ENCODE measurements around the gene CCDC184. TPM values are rescaled to one million over a fixed set of nuclear protein-coding genes. Genes with fewer than 3 reads are reported as not detected.

Gene CCDC184
- total and polyA plus RNA-seq, 4 donors: 0.07 to 0.13 (median 0.08) TPM; not detected in 1

DNA sequence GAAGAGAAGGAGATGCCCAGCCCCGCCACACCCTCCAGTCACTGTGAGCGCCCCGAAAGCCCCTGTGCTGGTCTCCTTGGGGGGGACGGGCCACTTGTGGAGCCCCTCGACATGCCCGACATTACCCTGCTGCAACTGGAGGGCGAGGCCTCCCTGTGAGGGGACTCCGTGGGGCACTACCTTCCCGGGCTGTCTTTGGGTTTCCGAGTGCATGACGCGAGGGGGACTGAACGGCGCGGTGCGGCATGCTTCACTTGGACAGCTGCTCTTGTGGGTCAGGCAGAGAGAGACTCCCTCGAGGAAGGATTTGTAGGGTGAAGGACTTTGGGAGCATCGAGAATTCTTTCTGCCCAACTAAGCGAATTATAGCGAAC is 1.1 kb downstream of the CCDC184 start:
- Histone ChIP-seq H3K9me3 (ENCODE audit: control insufficient read depth in 4 of 4, low read length in 3 of 4) (no peaks in the 10 kb centered on the region), H3K27me3 (ENCODE audit: control insufficient read depth in 4 of 4, insufficient read depth in 4 of 4, low read length in 3 of 4) (peaks cover 3 to 12% (median 5%) of the 10 kb centered on the region in 4 donors), H3K4me1 (ENCODE audit: control insufficient read depth in 4 of 4, insufficient read depth in 4 of 4, low read length in 3 of 4) (peaks cover 3 to 17% (median 8%) of the 10 kb centered on the region in 4 donors), H3K9ac (ENCODE audit: low read depth in 1 of 2, low read length in 2 of 2) (no peak overlapping the region), H3K27ac (ENCODE audit: low read depth in 1 of 2, low read length in 2 of 2) (no peak overlapping the region), H3K36me3 (ENCODE audit: control insufficient read depth in 4 of 4, insufficient read depth in 3 of 4, low read depth in 1 of 4, low read length in 3 of 4) (no peaks in the 10 kb centered on the region), H3K4me3 (ENCODE audit: low read depth in 1 of 3, low read length in 3 of 3) (no peak overlapping the region)
- 9% methylated on average over 20 of the region's 20 CpGs for WGBS
- DNase-seq (ENCODE audit: low spot score): no peak
- TF ChIP-seq, protein P1, sequence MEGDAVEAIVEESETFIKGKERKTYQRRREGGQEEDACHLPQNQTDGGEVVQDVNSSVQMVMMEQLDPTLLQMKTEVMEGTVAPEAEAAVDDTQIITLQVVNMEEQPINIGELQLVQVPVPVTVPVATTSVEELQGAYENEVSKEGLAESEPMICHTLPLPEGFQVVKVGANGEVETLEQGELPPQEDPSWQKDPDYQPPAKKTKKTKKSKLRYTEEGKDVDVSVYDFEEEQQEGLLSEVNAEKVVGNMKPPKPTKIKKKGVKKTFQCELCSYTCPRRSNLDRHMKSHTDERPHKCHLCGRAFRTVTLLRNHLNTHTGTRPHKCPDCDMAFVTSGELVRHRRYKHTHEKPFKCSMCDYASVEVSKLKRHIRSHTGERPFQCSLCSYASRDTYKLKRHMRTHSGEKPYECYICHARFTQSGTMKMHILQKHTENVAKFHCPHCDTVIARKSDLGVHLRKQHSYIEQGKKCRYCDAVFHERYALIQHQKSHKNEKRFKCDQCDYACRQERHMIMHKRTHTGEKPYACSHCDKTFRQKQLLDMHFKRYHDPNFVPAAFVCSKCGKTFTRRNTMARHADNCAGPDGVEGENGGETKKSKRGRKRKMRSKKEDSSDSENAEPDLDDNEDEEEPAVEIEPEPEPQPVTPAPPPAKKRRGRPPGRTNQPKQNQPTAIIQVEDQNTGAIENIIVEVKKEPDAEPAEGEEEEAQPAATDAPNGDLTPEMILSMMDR (IDR thresholded peaks at IDR 0.05; ENCODE audit: low read depth, low read length, missing input control): no peak
- TF ChIP-seq NR2F2 (IDR thresholded peaks at IDR 0.05): no peak
- TF ChIP-seq EGR1 (IDR thresholded peaks at IDR 0.05; ENCODE audit: low read depth in 2 of 2): no peak
- TF ChIP-seq RAD21 (IDR thresholded peaks at IDR 0.05): no peak
- TF ChIP-seq TAF1 (conservative IDR thresholded peaks at IDR 0.05): no peak
- TF ChIP-seq HNF4G (IDR thresholded peaks at IDR 0.05): no peak
- TF ChIP-seq, protein P2, sequence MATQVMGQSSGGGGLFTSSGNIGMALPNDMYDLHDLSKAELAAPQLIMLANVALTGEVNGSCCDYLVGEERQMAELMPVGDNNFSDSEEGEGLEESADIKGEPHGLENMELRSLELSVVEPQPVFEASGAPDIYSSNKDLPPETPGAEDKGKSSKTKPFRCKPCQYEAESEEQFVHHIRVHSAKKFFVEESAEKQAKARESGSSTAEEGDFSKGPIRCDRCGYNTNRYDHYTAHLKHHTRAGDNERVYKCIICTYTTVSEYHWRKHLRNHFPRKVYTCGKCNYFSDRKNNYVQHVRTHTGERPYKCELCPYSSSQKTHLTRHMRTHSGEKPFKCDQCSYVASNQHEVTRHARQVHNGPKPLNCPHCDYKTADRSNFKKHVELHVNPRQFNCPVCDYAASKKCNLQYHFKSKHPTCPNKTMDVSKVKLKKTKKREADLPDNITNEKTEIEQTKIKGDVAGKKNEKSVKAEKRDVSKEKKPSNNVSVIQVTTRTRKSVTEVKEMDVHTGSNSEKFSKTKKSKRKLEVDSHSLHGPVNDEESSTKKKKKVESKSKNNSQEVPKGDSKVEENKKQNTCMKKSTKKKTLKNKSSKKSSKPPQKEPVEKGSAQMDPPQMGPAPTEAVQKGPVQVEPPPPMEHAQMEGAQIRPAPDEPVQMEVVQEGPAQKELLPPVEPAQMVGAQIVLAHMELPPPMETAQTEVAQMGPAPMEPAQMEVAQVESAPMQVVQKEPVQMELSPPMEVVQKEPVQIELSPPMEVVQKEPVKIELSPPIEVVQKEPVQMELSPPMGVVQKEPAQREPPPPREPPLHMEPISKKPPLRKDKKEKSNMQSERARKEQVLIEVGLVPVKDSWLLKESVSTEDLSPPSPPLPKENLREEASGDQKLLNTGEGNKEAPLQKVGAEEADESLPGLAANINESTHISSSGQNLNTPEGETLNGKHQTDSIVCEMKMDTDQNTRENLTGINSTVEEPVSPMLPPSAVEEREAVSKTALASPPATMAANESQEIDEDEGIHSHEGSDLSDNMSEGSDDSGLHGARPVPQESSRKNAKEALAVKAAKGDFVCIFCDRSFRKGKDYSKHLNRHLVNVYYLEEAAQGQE (IDR thresholded peaks at IDR 0.05): no peak
- no peak for TF ChIP-seq YY1 (IDR thresholded peaks at IDR 0.05)
- TF ChIP-seq, protein P3, sequence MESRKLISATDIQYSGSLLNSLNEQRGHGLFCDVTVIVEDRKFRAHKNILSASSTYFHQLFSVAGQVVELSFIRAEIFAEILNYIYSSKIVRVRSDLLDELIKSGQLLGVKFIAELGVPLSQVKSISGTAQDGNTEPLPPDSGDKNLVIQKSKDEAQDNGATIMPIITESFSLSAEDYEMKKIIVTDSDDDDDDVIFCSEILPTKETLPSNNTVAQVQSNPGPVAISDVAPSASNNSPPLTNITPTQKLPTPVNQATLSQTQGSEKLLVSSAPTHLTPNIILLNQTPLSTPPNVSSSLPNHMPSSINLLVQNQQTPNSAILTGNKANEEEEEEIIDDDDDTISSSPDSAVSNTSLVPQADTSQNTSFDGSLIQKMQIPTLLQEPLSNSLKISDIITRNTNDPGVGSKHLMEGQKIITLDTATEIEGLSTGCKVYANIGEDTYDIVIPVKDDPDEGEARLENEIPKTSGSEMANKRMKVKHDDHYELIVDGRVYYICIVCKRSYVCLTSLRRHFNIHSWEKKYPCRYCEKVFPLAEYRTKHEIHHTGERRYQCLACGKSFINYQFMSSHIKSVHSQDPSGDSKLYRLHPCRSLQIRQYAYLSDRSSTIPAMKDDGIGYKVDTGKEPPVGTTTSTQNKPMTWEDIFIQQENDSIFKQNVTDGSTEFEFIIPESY (IDR thresholded peaks at IDR 0.05): no peak
- TF ChIP-seq HNF4A (conservative IDR thresholded peaks at IDR 0.05): no peak
- no peak for TF ChIP-seq FOXA1 (IDR thresholded peaks at IDR 0.05)

DNA sequence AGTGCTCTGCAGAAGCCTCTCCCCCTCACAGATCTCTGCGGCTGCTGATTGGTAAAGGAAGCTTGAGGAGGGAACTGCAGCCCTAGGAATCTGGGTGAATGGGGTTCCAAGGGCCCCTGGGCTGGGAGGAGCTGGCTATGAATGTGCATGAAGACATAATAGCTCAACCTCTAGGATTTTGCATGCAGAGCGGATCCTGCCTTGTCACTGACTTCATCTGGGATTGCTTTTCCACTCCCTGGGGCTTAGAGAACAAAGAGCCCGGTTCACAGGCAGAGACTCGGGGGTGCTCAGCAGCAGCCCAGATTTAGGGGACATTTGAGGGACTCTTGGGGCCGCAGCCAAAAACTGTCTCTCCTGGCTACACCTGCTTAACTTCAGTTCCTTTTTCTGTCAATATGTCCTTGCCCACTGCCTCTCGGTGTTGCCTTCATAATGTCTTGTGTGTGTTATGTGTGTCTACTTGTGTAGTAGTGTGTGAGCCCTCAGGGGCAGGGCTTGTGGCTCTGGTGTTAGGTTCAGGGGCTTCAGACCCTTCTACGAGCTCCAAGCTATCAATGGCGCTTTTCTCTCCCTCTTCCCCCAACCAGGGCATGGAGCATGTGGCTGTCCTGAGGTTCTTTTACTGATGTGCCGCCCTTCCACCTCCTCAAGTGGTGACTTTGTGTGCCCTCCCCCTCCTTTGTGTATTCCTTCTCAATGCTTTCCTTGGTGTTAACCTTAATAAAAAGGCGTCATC is 1.9 kb downstream of the CCDC184 start:
- WGBS: 54% methylated on average over 10 of the region's 10 CpGs
- H3K4me3 ChIP-seq (ENCODE audit: low read depth in 1 of 3, low read length in 3 of 3): no peak overlapping the region
- no peak for TF ChIP-seq SP1 (IDR thresholded peaks at IDR 0.05)
- TF ChIP-seq, protein P2 (IDR thresholded peaks at IDR 0.05): no peak
- TF ChIP-seq, protein P3 (IDR thresholded peaks at IDR 0.05): no peak
- TF ChIP-seq GABPA (IDR thresholded peaks at IDR 0.05 in 1 of 2, conservative IDR thresholded peaks at IDR 0.05 in 1 of 2): no peak
- TF ChIP-seq, protein P4, sequence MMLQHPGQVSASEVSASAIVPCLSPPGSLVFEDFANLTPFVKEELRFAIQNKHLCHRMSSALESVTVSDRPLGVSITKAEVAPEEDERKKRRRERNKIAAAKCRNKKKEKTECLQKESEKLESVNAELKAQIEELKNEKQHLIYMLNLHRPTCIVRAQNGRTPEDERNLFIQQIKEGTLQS (IDR thresholded peaks at IDR 0.05): no peak
- no peak for TF ChIP-seq FOXA1 (IDR thresholded peaks at IDR 0.05)
- TF ChIP-seq NR2F2 (IDR thresholded peaks at IDR 0.05): no peak
- TF ChIP-seq, protein P5, sequence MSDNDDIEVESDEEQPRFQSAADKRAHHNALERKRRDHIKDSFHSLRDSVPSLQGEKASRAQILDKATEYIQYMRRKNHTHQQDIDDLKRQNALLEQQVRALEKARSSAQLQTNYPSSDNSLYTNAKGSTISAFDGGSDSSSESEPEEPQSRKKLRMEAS (IDR thresholded peaks at IDR 0.05): no peak
- no peak for TF ChIP-seq FOXA2 (IDR thresholded peaks at IDR 0.05)
- TF ChIP-seq RAD21 (IDR thresholded peaks at IDR 0.05): no peak

More for the DNA sequence above, 1.9 kb downstream of the CCDC184 start:
- Histone ChIP-seq H3K27me3 (ENCODE audit: control insufficient read depth in 4 of 4, insufficient read depth in 4 of 4, low read length in 3 of 4) (peaks cover 3 to 12% (median 5%) of the 10 kb centered on the region in 4 donors), H3K4me1 (ENCODE audit: control insufficient read depth in 4 of 4, insufficient read depth in 4 of 4, low read length in 3 of 4) (peaks cover 3 to 17% (median 8%) of the 10 kb centered on the region in 4 donors), H3K9ac (ENCODE audit: low read depth in 1 of 2, low read length in 2 of 2) (no peak overlapping the region), H3K9me3 (ENCODE audit: control insufficient read depth in 4 of 4, low read length in 3 of 4) (no peaks in the 10 kb centered on the region), H3K27ac (ENCODE audit: low read depth in 1 of 2, low read length in 2 of 2) (no peak overlapping the region), H3K36me3 (ENCODE audit: control insufficient read depth in 4 of 4, insufficient read depth in 3 of 4, low read depth in 1 of 4, low read length in 3 of 4) (no peaks in the 10 kb centered on the region)
- no peak for DNase-seq (ENCODE audit: low spot score)

Data from liver (tissue), 9 donors.